GM18861 (cell line): Measurements from ENCODE around the gene PTPRG.
A peak's percentile ranks its signal among the peaks of the same experiment; 100 is the strongest.

Source experiments
- ATAC-seq: cut with Tn5 transposase; IDR thresholded peaks from one replicate; pipeline ENCODE4 v1.9.1; 2021; ENCODE audit not compliant: unreplicated experiment

PTPRG gene

GRCh38 chr3:62168356-62168755 lies 607.0 kb downstream of the PTPRG start:
- ATAC-seq: no peak

- ATAC-seq: no peak
Observed at GRCh38 chr3:62169906-62170660, 608.7 kb downstream of the PTPRG start.

DNA sequence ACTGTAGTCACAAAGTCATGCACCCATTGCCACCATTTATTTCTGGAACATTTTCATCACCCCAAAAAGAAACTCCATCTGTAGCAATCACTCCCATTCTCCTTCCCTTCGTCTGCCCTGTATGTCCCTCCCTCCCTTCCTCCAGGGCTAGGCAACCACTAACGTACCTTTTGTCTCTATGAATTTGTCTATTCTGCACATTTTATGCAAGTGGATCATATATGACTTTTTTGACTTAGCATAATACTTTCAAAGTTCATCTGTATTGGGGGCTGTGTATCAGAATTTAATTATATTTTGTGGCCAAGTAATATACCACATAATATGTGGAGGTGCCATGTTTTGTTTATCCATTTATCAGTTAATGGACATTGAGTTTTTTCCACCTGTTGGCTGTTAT lies 610.4 kb downstream of the PTPRG start:
- ATAC-seq: no peak

DNA sequence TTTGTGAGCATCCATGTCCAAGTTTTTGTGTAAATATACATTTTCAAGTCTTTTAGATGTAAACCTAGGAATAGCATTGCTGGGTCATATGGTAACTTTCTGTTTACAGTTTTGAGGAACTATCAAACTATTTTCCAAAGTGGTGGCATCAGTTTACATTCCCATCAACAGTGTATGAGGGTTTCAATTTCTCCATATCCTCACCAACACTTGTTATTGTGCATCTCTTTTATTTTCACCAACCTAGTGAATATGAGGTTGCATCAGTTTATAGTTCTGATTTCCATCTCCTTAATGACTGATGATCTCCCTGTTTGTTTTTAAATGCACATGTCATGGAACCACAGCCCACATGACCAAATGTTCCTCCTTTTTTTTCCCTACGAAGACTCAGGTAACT lies 610.8 kb downstream of the PTPRG start:
- no peak for ATAC-seq

- ATAC-seq: no peak
Observed at GRCh38 chr3:62173939-62174515, 612.7 kb downstream of the PTPRG start.

GRCh38 chr3:62175161-62175560 lies 613.8 kb downstream of the PTPRG start:
- ATAC-seq: no peak

GRCh38 chr3:62178032-62178431 lies 616.7 kb downstream of the PTPRG start:
- ATAC-seq: no peak

- ATAC-seq: no peak
Observed at GRCh38 chr3:62178739-62179600, 617.6 kb downstream of the PTPRG start.

- no peak for ATAC-seq
Observed at GRCh38 chr3:62180514-62180913, 619.1 kb downstream of the PTPRG start.

DNA sequence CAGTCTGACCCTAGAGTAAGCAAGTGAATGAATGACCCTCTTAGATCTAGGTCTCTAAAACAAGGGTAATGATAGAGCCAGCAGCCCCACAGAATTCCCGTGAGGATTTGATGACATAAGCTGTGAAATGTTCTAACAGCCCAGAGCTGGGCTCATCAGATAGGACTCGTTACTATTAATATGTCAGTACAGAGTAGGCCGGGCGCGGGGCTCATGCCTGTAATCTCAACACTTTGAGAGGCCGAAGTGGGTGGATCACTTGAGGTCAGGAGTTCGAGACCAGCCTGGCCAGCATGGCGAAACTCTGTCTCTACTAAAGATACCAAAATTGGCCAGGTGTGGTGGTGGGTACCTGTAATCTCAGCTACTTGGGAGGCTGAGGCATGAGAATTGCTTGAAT lies 621.7 kb downstream of the PTPRG start:
- no peak for ATAC-seq

DNA sequence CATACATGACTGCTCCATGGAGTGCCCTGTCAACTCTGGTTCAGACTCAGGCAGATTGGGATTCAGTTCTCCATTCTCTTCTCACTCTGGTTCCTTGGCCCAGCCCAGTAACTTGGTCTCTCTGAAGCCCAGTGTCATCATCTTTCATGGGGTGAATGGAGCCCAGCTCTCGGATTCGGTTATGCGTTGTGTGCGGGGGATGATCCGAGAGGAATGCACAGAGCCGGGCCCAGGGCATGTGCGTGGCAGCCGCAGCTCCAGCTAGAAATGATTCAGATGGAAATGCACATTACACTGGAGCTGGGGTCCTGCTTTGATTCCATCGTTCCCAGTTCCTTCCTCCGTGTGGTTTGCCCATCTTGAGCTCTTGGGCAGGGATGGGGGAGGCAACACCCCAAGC lies 622.6 kb downstream of the PTPRG start:
- ATAC-seq: no peak

DNA sequence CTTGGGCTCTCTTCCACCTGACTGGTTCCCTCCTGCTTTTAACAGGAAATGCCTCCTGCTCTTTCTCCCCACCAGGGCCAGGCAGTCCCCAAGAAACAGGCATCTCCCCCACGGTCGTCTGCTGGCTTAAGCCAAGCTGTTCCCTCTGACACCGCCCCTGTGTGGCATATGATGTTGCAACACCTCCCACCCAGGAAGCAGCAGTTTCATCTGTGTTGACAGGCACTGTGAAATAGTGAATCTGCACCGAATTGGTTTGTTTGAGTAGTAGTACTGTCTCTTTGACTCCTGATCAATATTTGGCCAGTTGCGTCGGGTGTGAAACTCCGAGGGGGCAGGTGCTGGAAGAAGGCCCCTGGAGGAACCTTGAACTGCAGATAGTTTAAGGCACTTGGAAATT lies 623.2 kb downstream of the PTPRG start:
- ATAC-seq: no peak

DNA sequence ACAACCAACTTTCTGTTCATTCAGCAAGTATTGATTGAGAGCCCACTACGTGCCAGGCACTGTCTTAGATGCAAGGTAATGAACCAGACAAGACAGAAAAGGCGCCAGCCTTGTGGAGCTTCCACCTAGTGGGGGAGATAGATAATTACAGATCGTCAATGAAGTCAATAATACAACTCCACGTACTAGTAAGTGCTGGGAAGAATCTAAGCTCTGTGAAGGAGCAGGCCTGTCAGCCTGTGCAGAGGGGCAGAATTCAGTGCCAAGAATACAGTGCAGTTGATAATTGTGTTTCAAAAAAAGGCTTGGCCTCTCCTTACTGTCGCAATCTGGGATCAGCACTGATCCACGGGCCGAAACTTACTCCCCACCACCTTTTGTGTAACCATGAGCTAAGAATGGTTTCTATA lies 625.7 kb downstream of the PTPRG start:
- peak; percentile 51 for ATAC-seq

DNA sequence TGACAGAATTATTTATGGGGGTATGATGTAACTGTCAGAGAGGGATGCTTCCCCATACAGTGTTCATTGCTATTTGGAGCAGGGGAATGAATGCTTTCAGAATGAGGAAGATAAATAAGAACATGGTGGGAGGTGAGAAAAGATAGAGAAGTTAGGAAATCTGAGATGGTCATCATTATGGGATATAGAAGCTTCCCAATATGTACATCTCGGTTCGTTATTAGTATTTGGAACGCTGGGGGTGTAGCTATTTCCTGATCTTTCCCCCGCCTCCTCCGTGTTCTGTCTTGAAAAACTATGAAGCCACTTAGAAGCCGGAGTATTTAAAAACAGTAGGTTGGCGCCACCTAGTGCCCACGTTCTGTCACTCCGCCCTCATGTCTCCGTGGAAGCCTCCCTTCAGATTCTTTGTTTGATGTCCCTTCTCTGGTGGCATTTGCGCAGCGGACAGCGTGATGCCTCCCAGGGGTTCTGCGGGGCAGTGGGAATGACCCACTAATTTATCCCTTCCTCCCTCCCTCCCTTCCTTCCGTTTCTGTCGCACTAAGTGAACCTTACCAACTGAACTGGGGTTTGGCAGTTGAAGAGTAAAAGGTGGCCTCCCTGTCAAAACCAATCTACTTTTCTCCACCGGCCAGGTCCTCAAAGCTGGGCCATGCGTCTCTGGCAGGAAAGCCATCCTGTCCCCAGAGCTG lies 627.5 kb downstream of the PTPRG start:
- ATAC-seq: peak; percentile 69

- ATAC-seq: no peak
Observed at GRCh38 chr3:62189376-62189698, 628.0 kb downstream of the PTPRG start.

DNA sequence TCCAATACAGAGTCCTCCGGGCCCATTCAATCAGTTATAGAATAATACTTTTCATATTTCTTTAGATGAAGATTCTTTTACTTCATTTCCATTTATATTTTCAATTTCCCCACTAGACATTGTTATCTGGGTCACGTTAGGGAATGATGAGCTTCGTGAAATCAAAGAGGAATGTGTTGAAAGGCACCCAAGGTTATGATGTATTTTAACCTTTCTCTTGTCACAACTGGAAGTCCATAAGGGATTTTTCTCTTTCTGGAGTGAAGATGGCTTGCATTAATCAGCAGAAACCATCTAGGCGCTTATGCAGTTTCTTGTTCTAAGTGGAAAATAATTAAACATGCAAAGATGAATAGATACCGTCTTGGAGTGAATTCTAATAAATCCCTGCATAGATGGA lies 631.5 kb downstream of the PTPRG start:
- ATAC-seq: no peak

DNA sequence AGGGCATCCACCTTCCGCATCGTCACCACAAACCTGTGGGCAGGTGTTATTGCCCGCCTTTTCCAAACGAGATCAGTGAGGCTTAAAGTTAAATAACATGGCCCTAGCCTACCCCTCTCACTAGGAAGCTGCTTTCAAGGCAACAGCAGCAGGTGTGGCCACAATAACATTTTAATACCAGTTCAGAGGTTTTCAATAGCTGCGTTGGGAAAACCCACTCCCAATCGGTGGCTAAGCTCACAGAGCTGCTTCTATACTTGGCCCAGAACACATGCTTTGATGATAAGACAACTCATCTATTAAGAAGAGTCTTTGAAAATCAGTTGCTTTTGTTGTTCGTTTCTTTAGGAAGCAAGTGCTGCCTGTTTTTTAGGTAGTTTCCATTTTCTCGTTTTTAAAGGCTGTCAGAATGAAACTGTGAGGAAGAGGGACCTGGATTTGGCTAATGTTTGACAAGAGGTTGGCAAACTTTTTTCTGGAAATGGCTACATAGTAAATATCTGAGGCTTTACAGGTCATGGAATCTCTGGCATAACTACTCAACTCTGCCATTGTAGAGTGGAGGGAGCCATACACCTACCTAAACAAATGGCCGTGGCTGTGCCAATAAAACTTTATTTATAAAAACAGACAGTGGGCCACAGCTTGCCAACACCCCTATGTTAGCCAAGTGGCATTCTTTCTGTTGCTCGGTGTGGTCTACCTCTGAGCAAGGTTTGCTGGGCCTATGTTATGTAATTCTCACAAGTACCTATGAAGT lies 632.4 kb downstream of the PTPRG start:
- ATAC-seq: no peak

GRCh38 chr3:62197350-62198012 lies 636.1 kb downstream of the PTPRG start:
- no peak for ATAC-seq

GRCh38 chr3:62199126-62199525 lies 637.8 kb downstream of the PTPRG start:
- no peak for ATAC-seq

DNA sequence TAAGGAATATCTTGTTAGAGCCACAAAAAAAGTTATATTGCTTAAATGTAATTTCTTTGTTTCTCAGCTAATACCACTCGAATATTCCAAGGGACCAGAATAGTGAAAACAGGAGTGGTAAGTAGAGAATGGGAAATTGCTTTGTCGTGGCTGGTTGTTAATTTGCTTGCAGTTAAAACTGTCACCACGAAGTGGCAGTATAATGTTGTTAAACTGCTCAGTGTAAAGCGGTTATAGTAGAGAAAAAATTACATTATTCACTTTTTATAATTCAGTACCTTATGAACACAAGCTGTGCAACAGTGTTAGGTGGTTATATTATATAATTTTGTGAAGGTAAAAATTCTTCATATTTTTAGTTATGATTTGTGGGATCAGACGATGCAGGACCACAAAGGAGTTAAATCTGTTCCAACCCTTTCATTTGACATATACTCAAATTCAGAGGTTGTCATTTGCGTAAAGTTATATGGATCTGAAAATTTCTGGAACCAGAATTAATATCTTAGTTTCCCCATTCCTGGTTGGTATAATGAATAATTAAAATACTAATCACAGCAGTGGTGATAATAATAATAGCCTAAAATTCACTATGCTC lies 640.2 kb downstream of the PTPRG start:
- no peak for ATAC-seq
